Effector CD8-positive, alpha-beta T cell (primary cell): ENCODE data around the gene ARHGEF10L.

ENCODE experiments used
- DNase-seq: peaks from one replicate; lab custom pipeline; 2025; lab: John Stamatoyannopoulos, UW

The ARHGEF10L gene

GRCh38 chr1:17711941-17712340, 172.4 kb downstream of the ARHGEF10L start:
- DNase-seq: no peak

DNA sequence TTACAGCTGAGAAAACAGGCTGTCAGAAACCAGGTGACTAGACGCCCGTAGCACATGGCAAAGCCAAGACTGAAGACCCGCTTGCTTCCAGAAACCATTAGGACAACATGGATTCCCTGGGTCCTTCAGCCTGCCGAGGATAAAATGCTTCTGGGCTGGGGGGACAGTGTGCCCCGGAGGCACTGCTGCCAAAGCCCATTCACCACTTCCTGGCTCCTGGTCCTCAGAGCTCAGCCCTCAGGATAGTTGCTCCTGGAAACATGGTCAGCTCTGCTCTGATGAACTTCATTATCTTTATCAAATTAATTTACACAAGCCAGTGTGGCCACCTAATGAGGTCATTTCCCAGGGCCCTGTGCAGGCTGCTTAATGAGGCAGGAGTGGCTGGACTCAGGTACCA, 174.5 kb downstream of the ARHGEF10L start:
- DNase-seq: no peak

GRCh38 chr1:17717594-17718535, 178.4 kb downstream of the ARHGEF10L start:
- no peak for DNase-seq

DNA sequence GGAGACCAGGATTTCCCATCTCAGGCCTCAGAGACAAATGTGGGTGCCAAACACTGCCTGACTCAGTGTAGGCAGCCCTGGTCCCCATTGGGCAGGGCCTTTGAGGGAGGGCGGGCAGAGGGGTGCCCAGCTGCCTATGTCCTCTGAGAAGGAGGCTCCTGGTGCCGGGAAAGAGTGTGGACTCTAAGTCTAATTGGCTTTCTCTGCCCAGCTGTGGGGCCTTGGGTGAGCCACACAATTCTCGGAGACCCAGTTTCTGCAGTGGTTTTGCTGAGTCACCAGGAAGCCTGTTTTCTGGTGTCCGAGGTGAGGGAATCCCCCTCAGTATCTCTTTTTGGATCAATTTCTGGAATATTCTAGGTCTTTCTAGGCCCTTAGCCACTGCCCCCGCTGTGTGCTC, 180.4 kb downstream of the ARHGEF10L start:
- DNase-seq: no peak

GRCh38 chr1:17721444-17721843, 181.9 kb downstream of the ARHGEF10L start:
- no peak for DNase-seq

DNA sequence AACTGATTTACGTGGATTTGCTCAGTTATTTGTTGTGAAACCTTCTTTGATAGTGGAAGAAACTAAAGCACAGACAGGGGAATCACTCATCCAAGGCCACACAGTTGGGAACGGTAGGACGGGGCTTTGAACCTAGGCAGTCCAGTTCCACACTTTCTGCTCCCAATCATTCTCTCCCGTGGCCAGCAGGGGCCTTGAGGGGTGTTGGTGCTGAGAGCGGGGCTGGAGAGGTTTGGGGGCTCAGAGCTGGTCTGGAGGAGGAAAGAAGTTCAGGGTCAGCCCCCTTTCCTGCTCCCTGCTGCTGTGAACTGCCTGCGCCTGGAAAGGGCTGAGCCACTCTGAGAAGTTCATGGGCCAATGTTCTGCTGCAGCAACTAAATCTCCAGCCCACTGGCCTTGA, 184.2 kb downstream of the ARHGEF10L start:
- DNase-seq: no peak

DNA sequence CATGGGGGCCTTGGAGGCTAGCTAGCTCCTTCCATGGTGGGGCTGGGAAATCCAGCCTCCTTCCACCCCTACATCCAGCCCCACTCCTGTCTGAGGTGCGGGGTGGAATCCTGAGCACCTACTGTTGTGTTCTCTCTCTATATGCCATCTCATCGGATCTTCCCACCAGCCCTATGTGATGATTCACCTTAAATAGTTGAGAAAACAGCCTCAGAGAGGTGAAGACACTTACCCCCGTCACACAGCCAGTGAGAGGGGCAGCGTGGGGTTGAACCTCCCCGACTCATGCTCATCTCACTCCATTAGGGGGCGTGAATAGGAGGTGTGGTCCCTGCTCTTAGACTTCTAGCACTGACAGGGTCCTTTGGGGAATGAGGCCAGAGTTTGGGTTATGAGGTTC, 184.7 kb downstream of the ARHGEF10L start:
- DNase-seq: no peak

- no peak for DNase-seq
Observed at GRCh38 chr1:17725084-17725719, 185.7 kb downstream of the ARHGEF10L start.

DNA sequence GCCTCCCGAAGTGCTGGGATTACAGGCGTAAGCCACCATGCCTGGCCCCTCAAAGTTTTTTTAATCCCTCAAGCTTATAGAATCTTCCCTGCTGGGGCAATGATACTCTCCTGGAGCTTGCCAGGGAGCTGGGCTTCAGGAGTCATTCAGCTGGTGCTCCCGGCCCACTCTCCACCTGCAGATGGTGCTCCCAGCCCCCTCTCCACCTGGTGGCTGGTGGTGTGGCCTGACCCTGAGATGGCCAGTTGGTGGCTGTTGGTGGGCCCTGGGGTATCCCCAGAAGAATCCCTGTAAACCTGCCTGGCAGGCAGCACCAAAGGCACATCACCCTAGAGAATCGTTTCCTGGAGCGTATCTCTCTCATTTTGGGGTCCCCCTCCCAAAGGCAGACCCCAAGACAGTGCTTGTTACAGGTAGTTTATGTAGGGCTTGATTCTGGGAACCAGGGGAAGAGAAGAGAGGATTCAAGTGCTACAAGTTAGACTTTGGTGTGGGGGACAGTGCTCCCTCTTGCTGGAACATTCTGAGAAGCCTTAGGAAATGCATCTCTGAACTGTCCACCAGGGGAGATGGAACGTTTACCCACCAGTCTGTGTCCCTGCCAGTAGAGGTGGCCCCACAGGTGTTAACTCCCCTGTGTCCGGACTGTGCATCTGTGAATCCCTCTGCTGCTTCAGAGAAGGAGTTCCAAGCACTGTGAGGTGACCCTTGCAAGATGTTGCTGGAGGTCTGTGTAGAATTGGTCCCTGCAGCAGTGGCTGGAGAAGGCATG, 186.5 kb downstream of the ARHGEF10L start:
- no peak for DNase-seq

DNA sequence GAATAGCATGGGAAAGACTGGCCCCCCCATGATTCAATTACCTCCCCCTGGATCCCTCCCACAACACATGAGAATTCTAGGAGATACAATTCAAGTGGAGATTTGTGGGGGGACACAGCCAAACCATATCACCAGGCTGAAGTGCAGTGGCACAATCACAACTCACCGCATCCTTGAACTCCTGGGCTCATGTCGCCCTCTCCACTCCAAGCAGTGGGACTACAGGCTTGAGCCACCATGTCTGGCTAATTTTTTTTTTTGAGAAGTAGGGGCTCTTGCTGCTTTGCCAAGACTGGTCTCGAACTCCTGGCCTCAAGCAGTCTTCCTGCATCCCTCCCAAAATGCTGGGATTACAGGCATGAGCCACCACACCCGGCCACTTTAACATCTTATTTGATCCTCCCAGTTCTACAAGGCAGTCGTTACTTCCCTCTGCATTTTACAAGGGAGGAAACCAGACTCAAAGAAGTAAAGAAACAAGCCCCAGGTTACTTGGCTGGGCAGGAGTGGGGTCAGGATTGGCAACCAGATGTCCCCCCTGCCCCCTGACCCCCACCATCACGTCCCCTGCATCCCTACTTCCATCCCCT, 188.7 kb downstream of the ARHGEF10L start:
- DNase-seq: no peak

DNA sequence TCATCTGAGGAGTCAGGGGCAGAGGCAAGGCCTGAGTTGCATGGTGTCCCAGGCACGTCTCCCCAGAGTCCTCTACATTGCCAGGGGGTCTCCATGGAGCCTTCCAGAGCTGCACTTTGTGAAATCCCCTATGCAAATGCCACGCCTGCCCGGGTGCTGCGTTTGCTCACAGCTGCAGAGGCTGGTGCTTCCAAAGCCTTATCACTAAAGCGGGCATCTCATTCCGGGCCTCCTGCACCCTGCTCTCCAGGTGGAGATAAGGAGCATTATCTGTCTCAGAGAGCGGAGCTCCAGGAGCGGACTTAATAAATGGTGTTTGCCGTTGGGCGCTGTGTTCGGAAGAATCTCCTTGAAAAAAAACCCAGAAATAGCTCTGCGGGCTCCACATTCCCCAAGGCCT, 189.8 kb downstream of the ARHGEF10L start:
- no peak for DNase-seq

DNA sequence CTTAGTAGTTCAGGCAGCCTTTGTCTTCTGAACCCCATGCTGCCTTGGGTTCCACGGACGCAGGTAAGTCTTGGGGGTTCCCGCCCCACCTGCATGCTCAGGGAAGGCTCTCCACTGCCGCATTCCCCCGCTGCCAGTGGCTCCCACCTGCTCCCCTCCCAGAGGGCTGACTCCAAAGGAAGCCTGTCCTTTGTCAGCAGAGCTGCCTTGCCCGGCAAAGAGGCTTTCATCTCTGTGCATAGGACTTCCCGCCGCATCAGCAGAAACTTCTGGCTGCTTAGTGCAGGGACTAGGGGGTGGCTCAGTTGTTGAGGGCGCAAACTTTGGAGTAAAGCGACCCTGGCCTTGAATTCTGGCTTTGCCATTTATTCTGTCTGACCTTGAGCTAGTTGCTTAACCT, 190.4 kb downstream of the ARHGEF10L start:
- DNase-seq: no peak

- no peak for DNase-seq
Observed at GRCh38 chr1:17731460-17731859, 192.0 kb downstream of the ARHGEF10L start.

DNA sequence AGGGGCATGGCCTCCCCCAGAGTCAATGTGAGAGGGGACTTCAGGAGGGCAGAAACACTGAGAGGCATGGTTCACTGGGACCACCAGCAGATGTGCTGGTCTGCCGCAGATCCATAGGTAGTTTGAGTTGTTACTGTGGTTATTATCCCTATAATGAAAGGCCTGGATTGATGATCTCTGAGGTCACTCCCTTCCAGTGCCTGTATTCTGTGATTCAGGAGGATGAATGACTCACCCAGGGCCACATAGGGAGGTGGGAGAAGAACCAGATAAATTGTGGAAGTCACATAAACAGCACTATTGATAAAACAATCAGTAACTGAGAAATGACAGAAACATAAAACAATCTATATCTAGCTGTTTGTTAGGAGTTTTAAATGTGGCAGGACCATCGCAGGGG, 193.0 kb downstream of the ARHGEF10L start:
- no peak for DNase-seq

GRCh38 chr1:17733661-17734060, 194.2 kb downstream of the ARHGEF10L start:
- no peak for DNase-seq

- DNase-seq: no peak
Observed at GRCh38 chr1:17734609-17735008, 195.1 kb downstream of the ARHGEF10L start.

GRCh38 chr1:17735348-17735747, 195.8 kb downstream of the ARHGEF10L start:
- no peak for DNase-seq

- no peak for DNase-seq
Observed at GRCh38 chr1:17735793-17736192, 196.3 kb downstream of the ARHGEF10L start.

- no peak for DNase-seq
Observed at GRCh38 chr1:17736625-17737024, 197.1 kb downstream of the ARHGEF10L start.

DNA sequence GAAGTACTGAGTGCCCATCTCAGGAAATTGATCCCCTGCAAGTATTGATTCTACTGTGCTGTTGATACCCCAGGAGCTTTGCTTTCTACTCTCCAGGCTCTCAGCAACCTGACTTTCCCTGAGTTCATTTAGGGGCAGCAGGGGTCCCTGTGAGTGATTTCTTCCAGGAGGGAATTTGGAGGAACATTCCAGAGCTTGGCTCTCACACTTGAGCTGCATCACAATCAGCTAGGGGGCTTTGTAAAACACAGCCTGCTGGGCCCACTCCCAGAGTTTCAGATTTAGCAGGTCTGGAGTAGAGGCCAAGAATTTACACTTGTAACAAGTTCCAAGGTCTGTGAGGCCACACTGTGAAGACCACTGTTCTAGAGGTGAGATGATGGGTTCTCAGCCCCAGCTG, 199.6 kb downstream of the ARHGEF10L start:
- DNase-seq: no peak

GRCh38 chr1:17741052-17741451, 201.6 kb downstream of the ARHGEF10L start:
- no peak for DNase-seq

DNA sequence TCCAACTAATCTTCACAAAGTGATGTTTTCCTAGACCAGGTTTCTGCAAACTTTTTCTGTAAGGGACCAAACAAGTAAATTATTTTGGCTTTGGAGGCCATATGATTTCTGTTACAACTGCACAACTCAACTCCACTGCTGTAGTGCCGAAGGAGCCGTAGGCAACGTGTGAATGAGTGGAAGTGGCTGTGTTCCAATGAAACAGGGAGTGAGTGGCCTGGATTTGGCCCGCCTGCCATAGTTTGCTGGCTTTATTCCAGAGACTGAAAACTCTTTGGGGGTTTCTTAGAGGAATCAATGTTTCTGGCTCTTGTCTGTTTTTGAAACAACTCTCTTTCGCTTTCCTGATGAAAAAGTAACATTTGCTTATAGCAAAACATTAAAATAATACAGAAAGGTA, 203.1 kb downstream of the ARHGEF10L start:
- DNase-seq: no peak
